Thyroid gland (tissue), 4 donors: ENCODE data around the gene ROS1.

Source experiments
- CTCF ChIP-seq, 6 experiments: fragments of 200-600 bp in 3 of 6; fragments of 450-650 bp in 3 of 6; sonication (generic) in 3 of 6; IDR thresholded peaks; one replicate each; pipeline ENCODE4 v1.5.1; 2016 to 2019; ENCODE audit warnings: antibody characterized with exemption in 6 of 6, mild to moderate bottlenecking in 2 of 6, inconsistent platforms in 1 of 6, moderate library complexity in 1 of 6
- POLR2A ChIP-seq, 2 donors: fragments of 450-650 bp; IDR thresholded peaks; one replicate each; pipeline ENCODE4 v1.6.1; 2017; ENCODE audit warnings: antibody characterized with exemption in 2 of 2, mild to moderate bottlenecking in 2 of 2, moderate library complexity in 1 of 2

- TF ChIP-seq CTCF (IDR thresholded peaks at IDR 0.05) = no peak
- TF ChIP-seq POLR2A (IDR thresholded peaks at IDR 0.05) = no peak
These were observed 99.3 kb downstream of the ROS1 start for GRCh38 chr6:117326396-117326795.
